H9 (cell line): Measurements from ENCODE around the gene CALR3. TPM values are rescaled to one million over a fixed set of nuclear protein-coding genes. Genes with fewer than 3 reads are reported as not detected.

Source experiments
- DNase-seq: peaks from one replicate; pipeline ENCODE4 v3.0.0-alpha.2; 2017
- H2AFZ ChIP-seq: one replicate; pipeline ENCODE4 v1.6.1; 2013; ENCODE audit warnings: mild to moderate bottlenecking, low read length, control low read depth, moderate library complexity
- H2AK5ac ChIP-seq: 2 replicates; pipeline ENCODE4 v1.6.1; 2013; ENCODE audit warnings: low read length, control low read depth, mixed read lengths; ENCODE audit not compliant: insufficient read length
- H2BK120ac ChIP-seq: one replicate; pipeline ENCODE4 v1.6.1; 2013; ENCODE audit warnings: low read depth, mild to moderate bottlenecking, low read length, control low read depth, inconsistent platforms; ENCODE audit not compliant: poor library complexity, severe bottlenecking
- H2BK12ac ChIP-seq: 2 replicates; pipeline ENCODE4 v1.6.1; 2013; ENCODE audit warnings: low read length, control low read depth, mixed read lengths, low read depth; ENCODE audit not compliant: insufficient read length
- H2BK15ac ChIP-seq: 2 replicates; pipeline ENCODE4 v1.6.1; 2013; ENCODE audit warnings: low read depth, low read length, control low read depth
- H2BK20ac ChIP-seq: one replicate; pipeline ENCODE4 v1.6.1; 2013; ENCODE audit warnings: low read depth, mild to moderate bottlenecking, low read length, control low read depth, inconsistent platforms; ENCODE audit not compliant: poor library complexity, severe bottlenecking
- H2BK5ac ChIP-seq: 2 replicates; pipeline ENCODE4 v1.6.1; 2013; ENCODE audit warnings: low read length, control low read depth, mixed read lengths; ENCODE audit not compliant: insufficient read length
- H3K14ac ChIP-seq: 2 replicates; pipeline ENCODE4 v1.6.1; 2013; ENCODE audit warnings: low read length, control low read depth; ENCODE audit not compliant: insufficient read depth
- H3K18ac ChIP-seq: 2 replicates; pipeline ENCODE4 v1.6.1; 2013; ENCODE audit warnings: low read depth, mild to moderate bottlenecking, mixed read lengths, low read length, control low read depth; ENCODE audit not compliant: insufficient read length
- H3K23ac ChIP-seq: 2 replicates; pipeline ENCODE4 v1.6.1; 2013; ENCODE audit warnings: low read length, control low read depth, mixed read lengths, low read depth; ENCODE audit not compliant: insufficient read length
- H3K23me2 ChIP-seq: 2 replicates; pipeline ENCODE4 v1.6.1; 2013; ENCODE audit warnings: low read depth, mild to moderate bottlenecking, mixed read lengths, low read length, control low read depth; ENCODE audit not compliant: insufficient read length, poor library complexity, severe bottlenecking
- H3K27ac ChIP-seq: 2 replicates; pipeline ENCODE4 v1.5.1; 2013; ENCODE audit warnings: low read length, control low read depth, mixed read lengths, low read depth; ENCODE audit not compliant: insufficient read length
- H3K27me3 ChIP-seq: 2 replicates; pipeline ENCODE4 v1.6.1; 2013; ENCODE audit warnings: low read length, control low read depth, inconsistent platforms; ENCODE audit not compliant: insufficient read depth
- H3K4ac ChIP-seq: 2 replicates; pipeline ENCODE4 v1.6.1; 2013; ENCODE audit warnings: low read depth, mild to moderate bottlenecking, control low read depth, inconsistent platforms, low read length, moderate library complexity
- H3K4me1 ChIP-seq: 2 replicates; pipeline ENCODE4 v1.6.1; 2013; ENCODE audit warnings: low read length, control low read depth, inconsistent platforms; ENCODE audit not compliant: insufficient read depth
- H3K4me2 ChIP-seq: 2 replicates; pipeline ENCODE4 v1.6.1; 2013; ENCODE audit warnings: low read length, control low read depth, mixed read lengths; ENCODE audit not compliant: insufficient read length, insufficient read depth
- H3K56ac ChIP-seq: 2 replicates; pipeline ENCODE4 v1.6.1; 2013; ENCODE audit warnings: low read depth, mild to moderate bottlenecking, mixed read lengths, low read length, control low read depth; ENCODE audit not compliant: insufficient read length
- H3K79me1 ChIP-seq: 2 replicates; pipeline ENCODE4 v1.6.1; 2013; ENCODE audit warnings: low read depth, mild to moderate bottlenecking, moderate library complexity, low read length, control low read depth, inconsistent platforms; ENCODE audit not compliant: insufficient read depth, poor library complexity, severe bottlenecking
- H3K79me2 ChIP-seq: 2 replicates; pipeline ENCODE4 v1.6.1; 2013; ENCODE audit warnings: low read length, control low read depth, inconsistent platforms; ENCODE audit not compliant: insufficient read depth
- H3K9ac ChIP-seq: 2 replicates; pipeline ENCODE4 v1.6.1; 2013; ENCODE audit warnings: low read length, control low read depth, mixed read lengths; ENCODE audit not compliant: insufficient read length; ENCODE audit errors: extremely low read depth
- H3K9me3 ChIP-seq: one replicate; pipeline ENCODE4 v1.6.1; 2013; ENCODE audit warnings: low read depth, low read length, inconsistent platforms; ENCODE audit not compliant: control insufficient read depth
- H3T11ph ChIP-seq: one replicate; pipeline ENCODE4 v1.6.1; 2013; ENCODE audit warnings: mild to moderate bottlenecking, low read length, control low read depth, inconsistent platforms
- H4K20me1 ChIP-seq: one replicate; pipeline ENCODE4 v1.6.1; 2013; ENCODE audit not compliant: control insufficient read depth, insufficient read length, insufficient read depth
- H4K5ac ChIP-seq: 2 replicates; pipeline ENCODE4 v1.6.1; 2013; ENCODE audit warnings: low read depth, mild to moderate bottlenecking, mixed read lengths, low read length, control low read depth; ENCODE audit not compliant: insufficient read length
- H4K8ac ChIP-seq: replicated peaks from 2 replicates; pipeline ENCODE4 v1.6.1; 2013; ENCODE audit warnings: low read length, control low read depth, mixed read lengths, low read depth; ENCODE audit not compliant: insufficient read length
- H4K91ac ChIP-seq: 2 replicates; pipeline ENCODE4 v1.6.1; 2013; ENCODE audit warnings: low read depth, mild to moderate bottlenecking, moderate library complexity, mixed read lengths, low read length, control low read depth; ENCODE audit not compliant: insufficient read length
- H3K27ac Mint-ChIP-seq, 3 experiments: 2 replicates in 2 of 3; 3 replicates in 1 of 3; pipeline ENCODE4 v1.8.0; 2020 to 2021; ENCODE audit warnings: mixed read lengths in 3 of 3, mild to moderate bottlenecking in 1 of 3, moderate library complexity in 1 of 3
- H3K27me3 Mint-ChIP-seq: 2 replicates; pipeline ENCODE4 v1.8.0; 2021; ENCODE audit warnings: low read depth, mild to moderate bottlenecking, moderate library complexity, mixed read lengths
- H3K36me3 Mint-ChIP-seq, 3 experiments: 2 replicates in 2 of 3; 3 replicates in 1 of 3; pipeline ENCODE4 v1.8.0; 2020 to 2021; ENCODE audit warnings: low read depth in 3 of 3, mixed read lengths in 3 of 3; ENCODE audit not compliant: insufficient read depth in 1 of 3
- H3K4me1 Mint-ChIP-seq, 2 experiments: 2 replicates each; pipeline ENCODE4 v1.8.0; 2020; ENCODE audit warnings: mixed read lengths in 2 of 2
- H3K4me3 Mint-ChIP-seq, 2 experiments: 2 replicates in 1 of 2; 3 replicates in 1 of 2; pipeline ENCODE4 v1.8.0; 2020 to 2021; ENCODE audit warnings: mild to moderate bottlenecking in 2 of 2, mixed read lengths in 2 of 2, moderate library complexity in 1 of 2
- H3K9me3 Mint-ChIP-seq, 2 experiments: 2 replicates in 1 of 2; 3 replicates in 1 of 2; pipeline ENCODE4 v1.8.0; 2020; ENCODE audit warnings: mild to moderate bottlenecking in 2 of 2, mixed read lengths in 2 of 2, moderate library complexity in 1 of 2
- whole genome bisulfite sequencing: extraction: QIAGEN DNeasy Blood & Tissue Kit; methylation state at CpG from one replicate; pipeline ENCODE4 v1.1.7; 2013; ENCODE audit warnings: missing lambda C conversion rate, low lambda C conversion rate, mixed read lengths; ENCODE audit not compliant: insufficient read length; ENCODE audit errors: extremely low coverage; 5-methylcytosine and 5-hydroxymethylcytosine counted together
- total RNA-seq: library from RNA; stranded (reverse); gene quantifications from 2 replicates; pipeline ENCODE4 v1.2.1, GENCODE V29; 2021
- TF ChIP-seq, protein P1 (sequence below): fragments of 200-600 bp; sonication (generic); conservative IDR thresholded peaks from 3 replicates; pipeline ENCODE4 v1.8.0; 2021; ENCODE audit warnings: antibody characterized with exemption, mild to moderate bottlenecking

Gene CALR3
- total RNA-seq, 1 experiment from 2014 or later: 0.44 TPM

- Histone ChIP-seq H4K20me1 (no peaks in the 10 kb centered on the region), H3K4me2 (peak overlapping the region; percentile 100), H2BK5ac (no peak overlapping the region), H2BK120ac (no peak overlapping the region), H3K56ac (no peak overlapping the region), H3K4ac (no peak overlapping the region), H4K8ac (no peak overlapping the region), H3K23me2 (peaks cover 9% of the 10 kb centered on the region), H3K27me3 (no peaks in the 10 kb centered on the region), H2AK5ac (no peak overlapping the region), H3K23ac (peak overlapping the region; percentile 55), H3K4me1 (0 out of 2 replicates have a peak, but pooled peaks cover 3% of the 10 kb centered on the region), H2BK20ac (no peak overlapping the region), H2BK12ac (no peak overlapping the region), H3K27ac (no peak overlapping the region), H3T11ph (no peak overlapping the region), H3K9ac (peak overlapping the region; percentile 76), H3K18ac (peak overlapping the region; percentile 88), H3K14ac (peak overlapping the region; percentile 26), H2BK15ac (no peak overlapping the region), H3K79me2 (peaks cover 20% of the 10 kb centered on the region), H4K91ac (no peak overlapping the region), H3K9me3 (no peaks in the 10 kb centered on the region), H2AFZ (no peak overlapping the region), H3K79me1 (peaks cover 5% of the 10 kb centered on the region), H4K5ac (no peak overlapping the region)
- Mint-ChIP-seq H3K4me3 (peak overlapping the region; percentile 93 to 96), H3K36me3 (peaks cover 0 to 3% (median 0%) of the 10 kb centered on the region in 3 experiments; a peak in 2 of 7 replicates), H3K4me1 (peaks cover 21 to 31% of the 10 kb centered on the region in 2 experiments), H3K9me3 (peaks cover 7 to 11% of the 10 kb centered on the region in 2 experiments; a peak in 4 of 5 replicates), H3K27me3 (peaks cover 1% of the 10 kb centered on the region), H3K27ac (peak overlapping the region; percentile 6 to 85 (median 85); a peak in 4 of 7 replicates)
- WGBS: no CpG with 5 or more reads among the region's 67 CpGs
- no peak for DNase-seq
- TF ChIP-seq, protein P1, sequence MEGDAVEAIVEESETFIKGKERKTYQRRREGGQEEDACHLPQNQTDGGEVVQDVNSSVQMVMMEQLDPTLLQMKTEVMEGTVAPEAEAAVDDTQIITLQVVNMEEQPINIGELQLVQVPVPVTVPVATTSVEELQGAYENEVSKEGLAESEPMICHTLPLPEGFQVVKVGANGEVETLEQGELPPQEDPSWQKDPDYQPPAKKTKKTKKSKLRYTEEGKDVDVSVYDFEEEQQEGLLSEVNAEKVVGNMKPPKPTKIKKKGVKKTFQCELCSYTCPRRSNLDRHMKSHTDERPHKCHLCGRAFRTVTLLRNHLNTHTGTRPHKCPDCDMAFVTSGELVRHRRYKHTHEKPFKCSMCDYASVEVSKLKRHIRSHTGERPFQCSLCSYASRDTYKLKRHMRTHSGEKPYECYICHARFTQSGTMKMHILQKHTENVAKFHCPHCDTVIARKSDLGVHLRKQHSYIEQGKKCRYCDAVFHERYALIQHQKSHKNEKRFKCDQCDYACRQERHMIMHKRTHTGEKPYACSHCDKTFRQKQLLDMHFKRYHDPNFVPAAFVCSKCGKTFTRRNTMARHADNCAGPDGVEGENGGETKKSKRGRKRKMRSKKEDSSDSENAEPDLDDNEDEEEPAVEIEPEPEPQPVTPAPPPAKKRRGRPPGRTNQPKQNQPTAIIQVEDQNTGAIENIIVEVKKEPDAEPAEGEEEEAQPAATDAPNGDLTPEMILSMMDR: no peak
Measured at GRCh38 chr19:16470911-16471811, 24.8 kb downstream of the CALR3 start.
